GM12865 (cell line): Measurements from ENCODE around the gene SCYL2.
"Not testable (repeated sequence)": the region's sequence is repeated elsewhere in the genome, so short reads cannot be mapped to it uniquely, and the experiment has no call there.

Experiments used
- DNase-seq: peaks from one replicate; pipeline ENCODE4 v3.0.0; 2010; ENCODE audit warnings: low read depth
- H3K4me3 ChIP-seq: 2 replicates; pipeline ENCODE4 v1.5.1; 2011; ENCODE audit warnings: mild to moderate bottlenecking, low read depth, low read length, control low read depth
- CTCF ChIP-seq: IDR thresholded peaks from 2 replicates; pipeline ENCODE4 v1.5.1; 2011; ENCODE audit warnings: low read length, control low read depth, low read depth, inconsistent platforms; ENCODE audit not compliant: insufficient read depth; ENCODE audit errors: missing control alignments

SCYL2 gene

GRCh38 chr12:100274291-100274690 lies 7.3 kb downstream of the SCYL2 start:
- DNase-seq, result no peak
- no peak overlapping the region for H3K4me3 ChIP-seq
- no peak for TF ChIP-seq CTCF

GRCh38 chr12:100279159-100279558 lies 12.2 kb downstream of the SCYL2 start:
- no peak for DNase-seq
- H3K4me3 ChIP-seq, result no peak overlapping the region
- no peak for TF ChIP-seq CTCF

- H3K4me3 ChIP-seq, result no peak overlapping the region
- no peak for DNase-seq
- no peak for TF ChIP-seq CTCF
Observed at GRCh38 chr12:100279607-100280244, 12.7 kb downstream of the SCYL2 start.

- DNase-seq, H3K4me3 ChIP-seq: not testable (repeated sequence)
Observed at GRCh38 chr12:100284556-100284955, 17.6 kb downstream of the SCYL2 start.

- DNase-seq, result no peak
- TF ChIP-seq CTCF, result no peak
- no peak overlapping the region for H3K4me3 ChIP-seq
Observed at GRCh38 chr12:100289038-100289437, 22.1 kb downstream of the SCYL2 start.

GRCh38 chr12:100290016-100290415 lies 23.0 kb downstream of the SCYL2 start:
- TF ChIP-seq CTCF, result no peak
- DNase-seq, result no peak
- no peak overlapping the region for H3K4me3 ChIP-seq

GRCh38 chr12:100293017-100293416 lies 26.0 kb downstream of the SCYL2 start:
- DNase-seq, result no peak
- no peak for TF ChIP-seq CTCF
- no peak overlapping the region for H3K4me3 ChIP-seq

- DNase-seq, H3K4me3 ChIP-seq: not testable (repeated sequence)
Observed at GRCh38 chr12:100294366-100294765, 27.4 kb downstream of the SCYL2 start.
